ENCODE results near the gene MMP28.

DNA sequence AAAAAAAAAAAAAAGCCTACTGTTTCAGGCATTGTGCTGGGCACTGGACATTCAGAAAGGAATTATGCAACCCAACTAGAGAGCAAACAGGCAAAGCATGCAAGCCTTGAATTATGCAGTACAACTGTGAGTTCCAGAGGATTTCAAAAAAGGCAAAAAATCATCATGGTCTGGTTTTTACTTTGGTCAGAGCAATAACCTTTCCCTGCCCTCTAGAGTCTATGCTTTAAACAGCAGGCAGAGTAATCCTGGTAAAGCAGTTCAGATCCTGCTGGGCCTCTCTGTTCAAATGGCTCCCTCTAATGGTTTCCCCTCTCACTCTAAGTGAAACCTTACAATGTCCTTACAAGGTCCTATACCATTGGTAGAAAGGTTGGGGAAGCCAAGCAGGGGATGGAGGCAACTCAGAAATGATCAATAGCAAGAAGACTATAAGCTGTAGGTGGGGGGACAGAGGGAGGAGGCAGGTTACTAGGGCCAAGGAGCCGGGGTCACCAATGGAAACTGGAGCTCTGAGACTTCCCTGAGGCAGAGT lies 9.3 kb upstream of the MMP28 start:
- TF ChIP-seq, protein P1, sequence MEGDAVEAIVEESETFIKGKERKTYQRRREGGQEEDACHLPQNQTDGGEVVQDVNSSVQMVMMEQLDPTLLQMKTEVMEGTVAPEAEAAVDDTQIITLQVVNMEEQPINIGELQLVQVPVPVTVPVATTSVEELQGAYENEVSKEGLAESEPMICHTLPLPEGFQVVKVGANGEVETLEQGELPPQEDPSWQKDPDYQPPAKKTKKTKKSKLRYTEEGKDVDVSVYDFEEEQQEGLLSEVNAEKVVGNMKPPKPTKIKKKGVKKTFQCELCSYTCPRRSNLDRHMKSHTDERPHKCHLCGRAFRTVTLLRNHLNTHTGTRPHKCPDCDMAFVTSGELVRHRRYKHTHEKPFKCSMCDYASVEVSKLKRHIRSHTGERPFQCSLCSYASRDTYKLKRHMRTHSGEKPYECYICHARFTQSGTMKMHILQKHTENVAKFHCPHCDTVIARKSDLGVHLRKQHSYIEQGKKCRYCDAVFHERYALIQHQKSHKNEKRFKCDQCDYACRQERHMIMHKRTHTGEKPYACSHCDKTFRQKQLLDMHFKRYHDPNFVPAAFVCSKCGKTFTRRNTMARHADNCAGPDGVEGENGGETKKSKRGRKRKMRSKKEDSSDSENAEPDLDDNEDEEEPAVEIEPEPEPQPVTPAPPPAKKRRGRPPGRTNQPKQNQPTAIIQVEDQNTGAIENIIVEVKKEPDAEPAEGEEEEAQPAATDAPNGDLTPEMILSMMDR (IDR thresholded peaks at IDR 0.05) = peak; percentile 65 to 99 (median 94)
- TF ChIP-seq POLR2A (IDR thresholded peaks at IDR 0.05) = no peak
